GM18507 (cell line): ENCODE measurements around the gene EML4.
A peak's percentile ranks its signal among the peaks of the same experiment; 100 is the strongest.
"Not testable (repeated sequence)": the region's sequence is repeated elsewhere in the genome, so short reads cannot be mapped to it uniquely, and the experiment has no call there.

Experiments
- DNase-seq: peaks from one replicate; pipeline ENCODE4 v3.0.0; 2011; ENCODE audit warnings: low read depth; ENCODE audit not compliant: insufficient read length; ENCODE audit errors: extremely low spot score
- FAIRE-seq: peaks from 2 replicates; lab custom pipeline; 2011; peaks lifted over from hg19 to GRCh38; lab: Jason Lieb, UNC

EML4 gene

GRCh38 chr2:42339191-42339912, 170.2 kb downstream of the EML4 start:
- DNase-seq (no peak), FAIRE-seq (no peak)

GRCh38 chr2:42340045-42340937, 171.1 kb downstream of the EML4 start:
- FAIRE-seq = no peak
- DNase-seq = no peak

DNA sequence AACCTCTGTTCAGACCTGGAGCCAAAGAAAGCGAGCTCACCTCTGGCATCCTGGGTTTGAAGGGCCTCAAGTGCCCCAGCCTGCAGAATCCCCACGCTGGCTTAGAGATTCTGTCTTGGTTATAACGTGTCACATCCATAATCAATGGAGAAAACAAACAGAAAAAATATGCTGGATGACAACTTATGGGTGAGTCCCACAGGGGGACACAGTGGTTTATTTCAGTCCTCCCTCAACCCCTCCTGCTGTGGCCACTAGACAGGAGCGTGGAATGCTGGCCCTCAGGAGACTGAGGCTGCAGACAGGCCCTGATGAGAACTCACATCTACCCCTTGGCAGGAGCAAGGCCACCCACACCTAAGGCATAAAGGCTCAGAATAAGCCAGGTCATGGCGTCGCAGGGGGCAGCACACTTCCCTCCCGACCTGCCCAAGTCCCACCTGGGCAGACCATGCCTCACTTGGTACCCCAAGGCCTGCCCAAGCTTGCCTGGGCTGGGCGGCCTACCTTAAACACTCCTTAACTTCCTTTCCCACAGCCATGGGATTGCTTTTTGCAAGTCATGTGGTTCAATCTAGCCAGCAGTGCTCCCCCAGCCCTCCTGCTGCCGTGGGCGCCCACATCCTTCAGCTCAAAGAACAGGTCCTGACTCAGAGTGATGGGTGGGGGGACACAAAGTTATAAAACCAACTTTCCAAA, 171.9 kb downstream of the EML4 start:
- DNase-seq (no peak), FAIRE-seq (no peak)

- FAIRE-seq (no peak), DNase-seq (no peak)
Measured at GRCh38 chr2:42342061-42342794, 173.1 kb downstream of the EML4 start.

- no peak for FAIRE-seq
- DNase-seq = no peak
Measured at GRCh38 chr2:42342795-42343241, 173.7 kb downstream of the EML4 start.

DNA sequence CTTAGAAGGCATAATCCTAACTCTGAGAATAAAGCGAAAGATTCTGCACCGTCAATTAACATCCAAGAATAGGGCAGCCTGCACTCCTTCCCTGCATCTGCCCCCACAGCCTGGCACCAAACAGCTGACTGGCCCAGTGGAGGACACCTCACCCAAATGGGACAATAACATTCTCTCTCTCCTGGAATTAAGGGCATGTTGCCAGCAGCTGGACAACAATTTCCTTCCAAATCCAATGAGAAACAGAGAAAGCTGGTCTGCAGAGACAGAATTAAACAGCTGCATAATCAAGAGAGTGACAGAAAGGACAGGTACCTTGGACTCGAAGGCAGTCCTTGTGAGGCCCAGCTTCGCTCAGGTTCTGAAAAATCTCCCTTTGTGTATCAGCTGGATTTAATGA, 176.8 kb downstream of the EML4 start:
- FAIRE-seq (no peak), DNase-seq (no peak)

- DNase-seq, FAIRE-seq: not testable (repeated sequence)
Measured at GRCh38 chr2:42346856-42347255, 177.7 kb downstream of the EML4 start.

GRCh38 chr2:42347518-42347917, 178.4 kb downstream of the EML4 start:
- FAIRE-seq, DNase-seq: not testable (repeated sequence)

GRCh38 chr2:42348113-42348805, 179.1 kb downstream of the EML4 start:
- no peak for FAIRE-seq
- no peak for DNase-seq

GRCh38 chr2:42350434-42351063, 181.4 kb downstream of the EML4 start:
- DNase-seq = no peak
- FAIRE-seq = no peak

- FAIRE-seq = no peak
- DNase-seq = no peak
Measured at GRCh38 chr2:42351864-42352263, 182.7 kb downstream of the EML4 start.

- FAIRE-seq = no peak
- DNase-seq = no peak
Measured at GRCh38 chr2:42353792-42354429, 184.8 kb downstream of the EML4 start.

DNA sequence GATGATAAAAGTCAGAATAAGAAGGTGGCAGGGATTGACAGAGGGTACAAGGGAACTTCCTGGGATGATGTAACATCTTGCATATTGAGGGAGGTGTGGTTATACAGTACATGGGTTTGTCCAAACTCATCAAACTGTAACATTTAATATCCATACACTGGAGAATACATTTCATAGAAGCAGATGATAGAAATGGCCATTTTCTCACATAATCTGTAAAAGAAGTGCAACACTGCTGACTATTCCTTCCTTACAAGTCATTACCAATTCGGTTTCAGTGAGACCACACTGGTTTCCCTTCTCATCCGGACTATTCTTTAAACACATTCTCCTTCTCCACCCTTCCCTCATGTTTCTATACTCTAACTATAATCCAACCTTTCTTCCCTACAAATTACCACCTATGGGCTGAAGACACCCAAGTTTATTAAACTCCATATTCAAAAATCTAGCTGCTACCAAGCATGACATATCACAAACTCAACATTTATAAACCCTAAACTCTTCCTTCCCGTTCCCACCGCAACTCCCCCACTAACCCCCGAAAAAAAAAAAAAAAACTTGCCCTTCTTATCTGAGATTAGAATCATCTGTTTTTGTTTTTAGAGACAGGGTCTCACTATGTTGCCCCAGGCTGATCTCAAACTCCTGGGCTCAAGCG, 190.3 kb downstream of the EML4 start:
- no peak for DNase-seq
- peak; percentile 66 for FAIRE-seq

GRCh38 chr2:42359965-42360483, 190.9 kb downstream of the EML4 start:
- FAIRE-seq (peak; percentile 39), DNase-seq (no peak)

GRCh38 chr2:42360493-42360889, 191.3 kb downstream of the EML4 start:
- FAIRE-seq (no peak), DNase-seq (no peak)

DNA sequence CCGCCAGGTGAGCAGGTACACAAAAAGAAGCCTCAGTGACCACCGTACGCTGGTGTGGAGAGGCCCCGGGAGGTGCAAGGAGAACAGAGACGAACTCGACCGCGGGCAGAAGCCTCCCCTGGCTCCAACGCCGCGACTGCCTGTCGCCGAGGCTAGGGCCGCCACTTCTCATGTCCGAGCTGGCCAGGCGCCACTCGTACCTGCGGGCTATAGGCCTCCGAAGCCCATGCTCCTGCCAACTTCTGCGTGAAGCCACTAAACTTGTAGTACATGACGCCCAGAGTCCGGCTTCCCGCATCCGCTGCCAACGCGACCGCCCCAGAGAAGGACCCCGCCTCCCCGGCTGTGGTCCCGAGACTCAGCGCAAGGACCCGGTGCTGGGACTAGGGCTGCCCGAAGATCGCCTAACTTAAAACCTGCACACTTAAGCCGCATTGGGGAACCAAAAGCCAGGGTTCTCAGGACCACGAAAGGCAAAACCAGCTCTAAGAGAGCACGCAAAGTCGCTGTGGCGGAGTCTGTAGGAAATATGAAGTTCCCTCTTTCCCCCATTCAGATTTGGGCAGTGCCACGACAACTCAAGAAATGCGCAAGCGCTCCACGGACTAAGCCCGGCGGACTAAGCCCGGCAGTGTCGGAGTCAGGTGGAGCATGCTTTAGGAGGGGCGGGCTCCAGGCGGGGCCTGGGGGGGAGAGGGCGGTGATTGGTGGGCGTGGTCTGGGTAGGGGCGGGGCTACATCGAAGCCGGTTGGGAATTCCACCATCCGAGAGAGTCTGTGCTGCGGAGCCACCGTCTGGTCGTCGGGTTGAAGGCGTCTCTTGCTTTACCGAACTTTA, 192.0 kb downstream of the EML4 start, which contains the start of gene COX7A2L:
TSS of gene COX7A2L (minus strand) at position 328 of the 838 bp plus-strand sequence. CDS start at position 272, 56 bp downstream.
- peak; percentile 97 for FAIRE-seq
- DNase-seq = peak; percentile 95
